K562 (cell line): ENCODE data around the gene AGRN. TPM values are rescaled to one million over a fixed set of nuclear protein-coding genes. Genes with fewer than 3 reads are reported as not detected.

ENCODE experiments used
- CBFA2T3 ChIP-seq: fragments of 450-650 bp; IDR thresholded peaks from 2 replicates; pipeline ENCODE4 v1.6.1; 2017
- CBX3 ChIP-seq, 2 experiments: IDR thresholded peaks; 1 replicate in 1 of 2; 2 replicates in 1 of 2; pipeline ENCODE4 v1.6.1; 2012; ENCODE audit warnings: inconsistent platforms in 2 of 2, low read length in 2 of 2, borderline replicate concordance in 1 of 2, control low read depth in 1 of 2
- EGR1 ChIP-seq: fragments of 450-650 bp; conservative IDR thresholded peaks from 2 replicates; pipeline ENCODE4 v1.6.1; 2017; ENCODE audit warnings: mild to moderate bottlenecking
- PRPF4 ChIP-seq: fragments of 200-400 bp; formaldehyde crosslinking; IDR thresholded peaks from one replicate; pipeline ENCODE4 v1.6.1; 2017; ENCODE audit warnings: low read length, low read depth, mild to moderate bottlenecking; ENCODE audit not compliant: insufficient read depth, poor library complexity, severe bottlenecking
- SMAD3 ChIP-seq: fragments of 450-650 bp; formaldehyde crosslinking; conservative IDR thresholded peaks from 2 replicates; pipeline ENCODE4 v1.4.0; 2020; ENCODE audit warnings: mild to moderate bottlenecking
- TEAD4 ChIP-seq, 2 experiments: sonication (generic) in 1 of 2; formaldehyde crosslinking in 1 of 2; IDR thresholded peaks; 2 replicates each; pipeline versions ENCODE4 v1.6.1 to v1.8.0; 2012 to 2022; ENCODE audit warnings: borderline replicate concordance in 1 of 2, inconsistent platforms in 1 of 2, low read length in 1 of 2, mild to moderate bottlenecking in 1 of 2, missing genetic modification reagents in 1 of 2
- ZNF445 ChIP-seq: fragments of 250-450 bp; sonication (Bioruptor Pico); IDR thresholded peaks from 2 replicates; pipeline ENCODE4 v1.4.0; 2020; ENCODE audit warnings: low read depth, mild to moderate bottlenecking, moderate library complexity
- ZNF589 ChIP-seq: fragments of 200-800 bp; sonication (Bioruptor generic); IDR thresholded peaks from 2 replicates; pipeline ENCODE4 v1.6.1; 2016; ENCODE audit warnings: low read depth, missing genetic modification characterization, missing compliant biosample characterization
- ZNF699 ChIP-seq: fragments of 250-450 bp; sonication (Bioruptor Pico); IDR thresholded peaks from 2 replicates; pipeline ENCODE4 v1.8.0; 2021; ENCODE audit warnings: mild to moderate bottlenecking, moderate library complexity; ENCODE audit not compliant: insufficient replicate concordance
- polyA plus RNA-seq, 8 experiments: library from polyadenylated mRNA; depleted of rRNA in 4 of 8; stranded (reverse) in 5 of 8; unstranded in 3 of 8; fragments of >200 nt; fragmentation: Nextera tagmentation in 2 of 8; fragmentation: Illumina TruSeq in 1 of 8; extraction: Ambion mirVana in 2 of 8; extraction: Trizol in 1 of 8; gene quantifications; 2 replicates each; pipeline versions ENCODE4 v1.2.1 to v1.2.3, GENCODE V29; 2011 to 2014; ENCODE audit warnings: inconsistent platforms in 1 of 8, missing spikeins in 1 of 8
- total RNA-seq, 7 experiments: library from RNA; depleted of rRNA in 6 of 7; stranded (reverse); fragments of >200 nt in 6 of 7; fragmentation: Illumina TruSeq in 2 of 7; extraction: Trizol in 2 of 7; gene quantifications; 2 replicates each; pipeline versions ENCODE4 v1.2.1 to v1.2.3, GENCODE V29; 2011 to 2021; ENCODE audit warnings: low replicate concordance in 1 of 7
- TF ChIP-seq, protein P1 (sequence below): IDR thresholded peaks from 3 replicates; pipeline ENCODE4 v1.6.1; 2011; ENCODE audit warnings: borderline replicate concordance, mild to moderate bottlenecking; ENCODE audit not compliant: insufficient read length, insufficient read depth
- TF ChIP-seq, protein P2 (sequence below): fragments of 200-800 bp; sonication (Bioruptor generic); IDR thresholded peaks from 2 replicates; pipeline ENCODE4 v1.6.1; 2016; ENCODE audit warnings: missing genetic modification characterization, missing compliant biosample characterization

Gene AGRN
- total and polyA plus RNA-seq, 9 of the 15 experiments (the other 6 are each of a cell fraction or from before 2014, with no cell fraction given) = 0.04 to 111 (median 18.1) TPM

- TF ChIP-seq ZNF699 (CRISPR knock-in tag) (no peak), CBFA2T3 (peak; percentile 58), ZNF589 (CRISPR knock-in tag) (no peak), ZNF445 (CRISPR knock-in tag) (no peak), CBX3 (IDR thresholded peaks at IDR 0.05; ENCODE audit: borderline replicate concordance in 1 of 2, low read length in 2 of 2) (no peak), TEAD4 (IDR thresholded peaks at IDR 0.05; ENCODE audit: low read length) (0 out of 2 replicates have a peak, but pooled peaks have one; percentile 14), TEAD4 (CRISPR knock-in tag; IDR thresholded peaks at IDR 0.05; ENCODE audit: borderline replicate concordance) (no peak), SMAD3 (CRISPR knock-in tag) (no peak), EGR1 (peak; percentile 66), PRPF4 (no peak)
- TF ChIP-seq, protein P1, sequence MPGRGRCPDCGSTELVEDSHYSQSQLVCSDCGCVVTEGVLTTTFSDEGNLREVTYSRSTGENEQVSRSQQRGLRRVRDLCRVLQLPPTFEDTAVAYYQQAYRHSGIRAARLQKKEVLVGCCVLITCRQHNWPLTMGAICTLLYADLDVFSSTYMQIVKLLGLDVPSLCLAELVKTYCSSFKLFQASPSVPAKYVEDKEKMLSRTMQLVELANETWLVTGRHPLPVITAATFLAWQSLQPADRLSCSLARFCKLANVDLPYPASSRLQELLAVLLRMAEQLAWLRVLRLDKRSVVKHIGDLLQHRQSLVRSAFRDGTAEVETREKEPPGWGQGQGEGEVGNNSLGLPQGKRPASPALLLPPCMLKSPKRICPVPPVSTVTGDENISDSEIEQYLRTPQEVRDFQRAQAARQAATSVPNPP = no peak
- TF ChIP-seq, protein P2, sequence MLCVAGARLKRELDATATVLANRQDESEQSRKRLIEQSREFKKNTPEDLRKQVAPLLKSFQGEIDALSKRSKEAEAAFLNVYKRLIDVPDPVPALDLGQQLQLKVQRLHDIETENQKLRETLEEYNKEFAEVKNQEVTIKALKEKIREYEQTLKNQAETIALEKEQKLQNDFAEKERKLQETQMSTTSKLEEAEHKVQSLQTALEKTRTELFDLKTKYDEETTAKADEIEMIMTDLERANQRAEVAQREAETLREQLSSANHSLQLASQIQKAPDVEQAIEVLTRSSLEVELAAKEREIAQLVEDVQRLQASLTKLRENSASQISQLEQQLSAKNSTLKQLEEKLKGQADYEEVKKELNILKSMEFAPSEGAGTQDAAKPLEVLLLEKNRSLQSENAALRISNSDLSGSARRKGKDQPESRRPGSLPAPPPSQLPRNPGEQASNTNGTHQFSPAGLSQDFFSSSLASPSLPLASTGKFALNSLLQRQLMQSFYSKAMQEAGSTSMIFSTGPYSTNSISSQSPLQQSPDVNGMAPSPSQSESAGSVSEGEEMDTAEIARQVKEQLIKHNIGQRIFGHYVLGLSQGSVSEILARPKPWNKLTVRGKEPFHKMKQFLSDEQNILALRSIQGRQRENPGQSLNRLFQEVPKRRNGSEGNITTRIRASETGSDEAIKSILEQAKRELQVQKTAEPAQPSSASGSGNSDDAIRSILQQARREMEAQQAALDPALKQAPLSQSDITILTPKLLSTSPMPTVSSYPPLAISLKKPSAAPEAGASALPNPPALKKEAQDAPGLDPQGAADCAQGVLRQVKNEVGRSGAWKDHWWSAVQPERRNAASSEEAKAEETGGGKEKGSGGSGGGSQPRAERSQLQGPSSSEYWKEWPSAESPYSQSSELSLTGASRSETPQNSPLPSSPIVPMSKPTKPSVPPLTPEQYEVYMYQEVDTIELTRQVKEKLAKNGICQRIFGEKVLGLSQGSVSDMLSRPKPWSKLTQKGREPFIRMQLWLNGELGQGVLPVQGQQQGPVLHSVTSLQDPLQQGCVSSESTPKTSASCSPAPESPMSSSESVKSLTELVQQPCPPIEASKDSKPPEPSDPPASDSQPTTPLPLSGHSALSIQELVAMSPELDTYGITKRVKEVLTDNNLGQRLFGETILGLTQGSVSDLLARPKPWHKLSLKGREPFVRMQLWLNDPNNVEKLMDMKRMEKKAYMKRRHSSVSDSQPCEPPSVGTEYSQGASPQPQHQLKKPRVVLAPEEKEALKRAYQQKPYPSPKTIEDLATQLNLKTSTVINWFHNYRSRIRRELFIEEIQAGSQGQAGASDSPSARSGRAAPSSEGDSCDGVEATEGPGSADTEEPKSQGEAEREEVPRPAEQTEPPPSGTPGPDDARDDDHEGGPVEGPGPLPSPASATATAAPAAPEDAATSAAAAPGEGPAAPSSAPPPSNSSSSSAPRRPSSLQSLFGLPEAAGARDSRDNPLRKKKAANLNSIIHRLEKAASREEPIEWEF (CRISPR knock-in tag) = no peak
Measured at GRCh38 chr1:1067860-1068516, 48.1 kb downstream of the AGRN start (continued).
